Non-pigmented ciliary epithelial cell (primary cell): ENCODE measurements around the gene ATRIP.

Source experiments
- DNase-seq: peaks from one replicate; pipeline ENCODE4 v3.0.0-alpha.2; 2010; ENCODE audit warnings: low read depth

ATRIP gene

DNA sequence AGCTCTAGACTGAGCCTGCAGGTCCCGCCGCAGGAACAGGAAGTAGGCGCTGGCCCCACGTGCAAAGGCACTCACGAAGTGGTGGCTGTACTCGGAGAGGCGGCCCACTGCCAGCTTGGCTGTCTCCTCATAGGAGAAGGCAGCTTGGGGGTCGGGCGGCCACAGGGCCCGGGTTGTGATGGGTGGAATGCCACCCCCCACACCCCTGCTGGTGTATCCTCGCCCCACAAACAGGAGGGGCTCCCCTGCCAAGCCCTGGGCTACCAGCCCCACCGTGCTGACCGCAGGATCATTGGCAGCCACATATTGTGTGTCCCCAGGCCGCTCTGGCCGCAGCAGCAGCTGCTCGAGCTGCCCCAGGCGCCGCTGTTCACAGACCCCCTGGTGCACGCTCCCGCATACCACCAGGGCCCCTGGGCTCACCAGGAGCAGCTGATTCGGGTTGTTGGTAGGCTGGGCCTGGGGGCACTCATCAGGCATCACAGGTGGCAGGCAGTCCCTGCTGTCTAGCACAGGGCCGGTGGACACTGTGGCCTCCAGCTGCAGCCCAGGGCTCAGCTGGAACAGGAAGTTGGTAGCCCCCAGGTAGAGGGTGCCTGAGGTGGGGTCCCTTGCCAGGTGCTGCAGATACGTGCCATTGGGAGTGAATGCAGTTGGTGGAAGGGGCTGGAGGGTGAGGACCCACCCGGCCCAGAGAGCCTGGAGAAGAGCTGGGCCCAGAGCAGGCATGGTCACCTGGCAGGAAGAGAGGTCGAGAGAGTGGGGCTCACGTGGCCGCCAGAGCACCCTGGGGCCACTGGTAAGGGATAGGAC lies 22.4 kb upstream of the ATRIP start:
- DNase-seq: no peak

DNA sequence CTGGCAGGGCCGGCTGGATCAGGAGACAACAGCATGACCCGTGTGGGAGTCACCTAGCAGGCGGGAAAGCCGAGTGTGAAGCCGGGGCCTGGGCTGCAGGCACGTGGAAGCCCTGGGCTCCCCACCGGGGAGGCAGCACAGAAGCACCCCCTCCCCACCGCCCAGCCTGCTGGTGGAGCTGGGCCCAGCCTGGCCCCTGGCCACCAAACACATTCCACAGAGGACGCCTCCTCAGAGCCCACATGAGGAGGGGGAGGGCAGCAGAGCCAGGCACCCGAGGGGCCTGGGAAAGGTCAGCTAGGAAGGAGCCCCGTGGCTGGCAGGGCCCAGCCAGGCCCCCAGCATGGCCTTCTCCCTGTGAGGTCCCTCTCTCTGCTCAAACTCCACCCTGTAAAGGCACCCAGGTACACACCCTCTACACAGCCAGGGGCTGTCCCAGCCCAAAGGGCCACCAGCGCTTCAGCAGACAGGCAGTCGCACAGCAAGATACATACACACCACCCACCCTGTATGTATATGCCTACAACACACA lies 21.2 kb upstream of the ATRIP start:
- DNase-seq: no peak

DNA sequence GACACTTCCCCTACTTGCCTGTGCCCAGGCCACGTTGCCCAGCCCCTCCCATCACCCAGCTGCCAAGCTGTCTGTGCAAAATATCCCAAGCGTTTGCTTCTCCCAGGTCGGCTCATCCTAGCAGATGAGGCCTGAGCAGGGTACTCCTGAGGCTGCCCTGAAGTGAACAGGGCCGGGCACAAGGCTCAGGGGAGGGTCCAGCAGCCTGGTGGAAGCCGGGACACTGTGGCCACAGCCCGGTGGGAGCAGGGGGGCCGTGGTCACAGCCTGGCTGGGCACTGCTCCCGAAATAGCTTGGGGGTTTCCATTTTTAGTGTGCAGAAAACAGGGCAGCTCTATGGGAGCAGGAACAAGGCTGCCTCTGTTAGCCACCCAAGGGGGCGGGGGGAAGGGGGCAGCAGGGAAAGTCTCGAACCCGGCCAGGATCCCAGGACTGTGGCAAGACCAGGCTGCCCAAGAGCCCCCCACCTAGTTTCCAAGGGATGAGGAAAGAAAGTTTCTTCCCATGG lies 20.1 kb upstream of the ATRIP start:
- no peak for DNase-seq

DNA sequence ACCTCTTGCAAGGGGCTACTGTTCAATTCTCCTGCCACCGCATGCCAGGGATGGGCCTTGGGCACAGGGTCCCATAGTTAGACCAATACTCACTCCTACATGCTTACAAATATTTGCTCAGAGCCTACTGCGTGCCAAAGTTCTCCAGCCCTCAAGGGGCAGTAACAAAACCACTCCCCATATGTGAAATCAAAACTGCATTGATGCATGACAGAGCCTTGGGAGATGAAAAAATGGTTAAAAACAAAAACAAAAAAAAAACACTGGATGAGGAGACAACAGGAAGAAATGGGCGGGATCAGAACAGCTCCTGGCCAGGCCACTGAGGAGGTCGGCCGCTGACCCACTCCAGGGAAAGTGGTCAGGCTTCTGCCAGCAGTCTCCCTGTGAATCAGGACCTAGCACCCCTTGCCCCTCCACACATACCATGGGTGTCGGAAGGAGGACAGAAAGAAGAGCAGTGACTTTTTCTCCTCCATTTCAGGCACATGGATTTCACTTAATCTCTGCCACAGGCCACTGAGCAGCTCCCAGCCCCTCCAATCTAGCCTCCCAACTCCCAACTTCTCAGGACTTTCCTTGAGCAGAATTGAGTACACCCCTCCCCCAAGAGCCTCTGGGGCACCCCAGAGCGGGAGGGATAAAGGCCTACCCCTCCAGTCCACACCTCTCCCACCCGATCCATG lies 19.4 kb upstream of the ATRIP start:
- no peak for DNase-seq

DNA sequence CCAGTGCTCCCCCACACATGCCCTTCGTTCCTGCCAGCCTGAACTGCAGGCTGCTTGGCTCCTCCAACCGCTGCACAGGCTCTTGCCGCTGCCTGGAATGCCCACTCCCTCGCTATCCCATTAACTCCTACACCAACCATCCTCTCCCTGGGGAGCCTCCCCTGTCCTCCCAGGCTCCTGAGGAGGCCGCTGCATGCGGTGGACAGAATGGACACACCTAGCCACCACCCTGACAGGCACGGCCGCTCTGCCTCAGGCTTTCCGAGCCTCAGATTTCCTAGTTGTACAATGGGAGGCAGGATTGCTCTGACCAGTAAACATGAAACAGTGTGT lies 18.9 kb upstream of the ATRIP start:
- no peak for DNase-seq

DNA sequence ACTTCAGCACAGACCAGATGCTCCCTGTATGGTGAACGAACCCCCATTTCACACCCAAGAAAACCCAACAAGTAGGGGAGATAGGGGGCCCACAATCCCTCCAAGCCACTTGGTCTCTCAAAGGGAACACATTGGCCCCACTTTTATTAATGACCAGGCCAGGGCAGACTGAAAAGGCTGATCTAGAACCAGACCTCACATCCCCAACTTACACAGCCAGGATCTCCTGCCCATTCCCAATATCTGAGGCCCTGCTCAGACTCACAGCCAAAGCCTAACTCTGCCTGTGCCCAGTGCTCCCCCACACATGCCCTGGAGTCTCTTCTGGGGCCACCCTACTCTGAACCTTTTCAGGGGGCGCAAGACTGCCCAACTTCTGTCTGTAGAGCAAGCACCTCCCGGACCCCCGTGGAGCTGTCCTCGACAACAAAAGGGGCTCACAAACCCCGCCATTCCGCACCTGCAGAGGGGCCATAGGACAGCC lies 18.4 kb upstream of the ATRIP start:
- no peak for DNase-seq

DNA sequence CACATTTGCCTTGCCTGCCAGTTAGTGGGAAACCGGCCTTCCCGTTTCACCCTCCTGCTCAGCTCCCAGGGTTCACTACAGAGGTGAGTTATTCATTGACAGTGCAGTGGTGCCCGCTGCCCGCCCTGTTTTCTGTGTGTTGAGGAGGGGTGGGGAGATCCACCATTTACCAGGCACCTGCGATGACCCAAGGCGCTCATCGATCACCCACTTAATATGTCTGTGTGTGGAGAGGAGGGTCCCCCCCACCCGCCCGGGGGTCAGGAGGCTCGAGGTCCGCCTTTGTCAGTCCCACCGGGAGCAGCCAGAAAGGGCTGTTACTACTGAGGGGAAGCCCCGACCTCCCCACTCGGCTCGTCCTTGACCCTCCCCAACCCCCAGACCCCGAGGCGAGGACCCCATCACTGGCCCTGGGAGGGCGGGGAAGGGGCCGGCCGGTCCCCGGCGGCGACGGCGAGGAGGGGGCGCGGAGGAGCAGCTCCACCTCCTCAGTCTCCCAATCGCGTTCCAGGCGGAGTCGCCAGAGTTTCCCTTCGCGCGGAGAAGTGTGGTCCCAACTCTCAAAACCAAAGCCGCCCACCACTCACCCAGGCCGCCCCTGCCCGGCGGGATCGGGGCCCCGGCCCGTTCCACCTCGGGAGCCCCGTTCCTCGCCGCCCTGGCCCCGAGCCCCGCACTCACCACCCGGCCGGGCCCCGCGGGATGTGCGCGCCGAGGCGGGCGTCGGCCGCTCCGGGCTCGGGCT lies 17.8 kb upstream of the ATRIP start:
- DNase-seq: no peak

DNA sequence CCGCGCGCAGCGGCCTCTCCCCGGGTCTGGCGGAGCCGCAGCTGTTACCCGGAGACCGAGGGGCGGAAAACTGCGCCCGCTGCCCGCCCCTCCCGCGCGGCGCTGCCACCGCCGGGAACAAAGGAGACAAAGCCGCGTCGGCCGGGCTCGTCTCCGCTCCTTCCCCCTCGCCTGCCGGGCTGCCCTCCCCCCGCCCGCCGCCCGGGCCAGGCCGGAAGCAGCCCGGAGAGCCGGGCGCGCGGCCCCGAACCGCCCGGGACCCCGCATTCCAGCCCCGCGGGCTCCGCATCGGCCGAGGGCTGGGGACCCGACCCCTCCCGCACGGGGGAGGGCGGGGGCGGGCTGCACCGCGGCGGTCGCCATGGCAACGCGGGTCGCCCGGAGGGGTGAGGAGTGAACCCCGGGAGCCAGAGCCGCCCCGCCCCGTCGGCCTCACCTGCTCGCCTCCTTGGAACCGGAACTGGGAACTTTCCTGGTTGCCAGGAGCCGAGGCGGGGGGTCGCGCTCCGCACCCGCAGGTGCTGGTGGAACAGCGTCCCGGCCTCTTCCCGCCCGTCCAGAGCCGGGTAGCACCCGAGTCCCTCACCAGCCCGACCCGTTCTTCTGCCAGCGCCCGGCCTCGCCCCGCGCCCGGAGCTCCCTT lies 17.1 kb upstream of the ATRIP start:
- DNase-seq: no peak

DNA sequence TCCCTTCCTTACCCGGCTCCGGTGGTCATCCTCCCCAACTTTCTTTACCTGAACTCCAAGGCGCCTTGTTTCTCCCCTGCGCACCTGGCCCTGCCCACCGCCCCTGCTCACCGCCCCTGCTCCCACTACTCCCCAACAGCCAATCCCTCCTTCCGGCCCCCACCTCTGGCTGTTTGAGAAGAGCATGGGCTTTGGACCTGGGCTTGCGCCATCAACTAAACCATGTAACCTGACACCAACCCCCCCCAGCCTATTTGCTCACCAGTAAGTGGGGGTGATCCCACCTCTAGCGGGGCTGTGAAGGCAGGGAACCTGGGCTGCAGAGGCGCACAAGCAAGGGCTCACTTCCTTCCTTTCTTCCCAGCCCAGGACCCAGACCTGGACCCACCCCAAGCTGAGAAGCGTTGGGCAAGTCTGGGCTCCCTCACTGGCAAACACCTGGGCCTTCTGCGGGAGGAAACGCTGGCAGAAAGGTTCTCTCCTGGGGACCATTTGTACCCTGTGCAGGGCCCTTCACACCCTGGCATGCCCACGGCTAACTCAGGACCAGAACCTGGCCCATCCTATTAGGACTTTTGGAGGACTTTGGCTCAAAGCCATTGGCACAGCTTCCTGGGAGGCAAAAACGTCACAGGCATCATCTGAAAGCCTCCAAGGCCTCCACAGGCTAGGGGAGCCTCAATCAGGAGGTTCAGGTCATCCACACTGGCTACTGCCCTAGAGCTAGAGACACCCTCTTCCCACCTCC lies 16.4 kb upstream of the ATRIP start, which contains the start of gene PLXNB1:
Gene PLXNB1 (minus strand): TSS at position 127 of the 748 bp plus-strand sequence. CDS start 5,475 bp downstream, outside the sequence.
- no peak for DNase-seq

DNA sequence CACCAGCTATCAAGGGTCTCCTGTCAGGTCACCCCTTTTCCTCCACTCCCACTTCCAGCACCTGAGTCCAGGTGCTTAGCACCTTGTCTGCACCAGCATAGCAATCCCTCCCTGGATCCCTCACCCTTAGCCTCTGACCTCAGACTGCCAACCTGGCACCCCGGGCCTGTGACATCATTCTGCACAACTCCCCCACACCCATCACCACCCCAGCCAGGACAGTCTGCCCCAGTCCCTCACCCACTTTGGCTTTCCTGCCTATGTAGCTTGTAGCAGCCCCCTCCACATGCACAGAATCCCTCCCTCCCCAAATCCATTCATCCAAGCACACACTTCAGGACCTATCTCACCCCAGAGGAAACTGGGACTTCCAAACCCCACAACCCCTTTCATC lies 15.8 kb upstream of the ATRIP start:
- no peak for DNase-seq

DNA sequence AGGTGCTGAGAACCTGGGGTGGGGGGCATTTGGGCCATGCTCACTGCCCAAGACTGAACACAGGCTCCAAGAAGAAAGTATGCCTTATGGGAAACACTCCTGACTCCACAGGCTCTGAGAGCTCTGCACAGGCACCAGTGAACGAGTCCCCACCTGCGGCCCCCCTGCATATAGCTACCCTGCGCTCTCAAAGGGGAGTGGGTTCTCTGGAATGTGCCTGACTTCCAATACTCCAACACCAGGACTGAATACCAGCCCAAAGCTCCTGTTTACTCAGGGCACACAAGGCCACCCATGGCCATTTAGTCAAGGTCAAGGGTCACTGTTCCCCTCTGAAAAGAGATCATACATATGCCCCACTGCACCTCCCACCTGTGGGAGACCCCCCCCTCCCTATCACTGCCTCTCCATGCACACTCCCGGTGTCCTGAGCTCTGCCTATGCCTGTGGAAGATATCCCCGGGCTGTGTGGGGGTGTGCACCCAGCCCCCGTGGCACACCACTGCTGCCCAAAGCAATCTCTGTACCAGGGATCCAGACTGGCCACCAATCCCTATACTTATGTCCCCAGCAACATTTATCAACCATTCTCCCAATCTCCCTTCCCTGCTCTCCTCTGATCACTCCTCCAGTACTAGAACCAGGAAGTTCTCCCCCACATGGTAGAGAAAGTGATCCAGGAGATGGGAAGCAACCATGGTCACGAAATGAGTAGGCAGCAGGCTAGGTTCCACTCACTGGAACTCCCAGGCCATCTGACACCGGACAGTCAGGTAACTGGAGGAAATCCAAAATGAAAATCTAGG lies 15.1 kb upstream of the ATRIP start:
- no peak for DNase-seq

DNA sequence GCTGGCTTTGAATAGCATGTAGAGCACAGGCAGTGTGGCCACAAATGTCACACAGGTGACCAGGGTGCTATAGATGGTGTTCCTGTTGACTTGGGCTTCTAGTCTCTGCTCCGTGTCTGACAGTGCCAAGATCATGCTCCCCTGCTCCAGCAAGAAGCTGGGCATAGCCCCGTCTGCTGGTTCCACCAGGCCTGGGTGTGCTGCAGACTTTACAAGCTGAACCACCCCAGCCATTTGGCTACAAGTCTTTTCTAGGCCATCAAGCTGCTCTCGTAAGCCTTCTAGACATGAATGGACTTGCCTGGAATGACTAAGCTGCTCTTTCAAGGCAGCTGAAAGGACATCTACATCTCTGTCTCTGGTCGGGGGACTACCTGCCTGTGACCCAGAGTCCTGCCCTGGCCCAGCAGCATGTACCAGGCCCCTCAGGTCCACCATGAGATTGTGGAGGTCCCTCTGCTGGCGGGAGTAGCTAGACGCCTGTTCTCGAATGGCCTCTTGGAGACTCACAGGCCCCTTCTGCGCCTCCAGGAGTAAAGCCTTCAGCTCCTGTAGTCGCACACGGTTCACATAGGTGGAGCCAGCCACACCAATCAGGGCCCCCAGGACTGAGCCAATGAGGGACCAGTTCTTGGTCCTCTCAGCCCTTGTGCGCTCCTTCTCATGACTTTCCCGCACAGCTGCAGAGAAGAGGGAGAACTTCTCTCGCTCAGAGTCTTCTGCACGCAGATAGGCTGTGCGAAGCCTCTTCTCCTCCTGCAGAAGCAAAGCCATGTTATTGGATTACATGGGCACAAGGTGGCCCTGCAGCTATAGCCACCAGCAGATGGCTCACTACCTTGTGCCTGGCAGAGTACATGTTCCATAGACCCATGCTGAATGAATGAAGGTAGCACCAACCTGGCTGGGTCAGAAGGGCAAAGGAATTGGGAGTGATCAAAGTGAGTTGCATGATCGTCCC lies 13.8 kb upstream of the ATRIP start:
- no peak for DNase-seq

DNA sequence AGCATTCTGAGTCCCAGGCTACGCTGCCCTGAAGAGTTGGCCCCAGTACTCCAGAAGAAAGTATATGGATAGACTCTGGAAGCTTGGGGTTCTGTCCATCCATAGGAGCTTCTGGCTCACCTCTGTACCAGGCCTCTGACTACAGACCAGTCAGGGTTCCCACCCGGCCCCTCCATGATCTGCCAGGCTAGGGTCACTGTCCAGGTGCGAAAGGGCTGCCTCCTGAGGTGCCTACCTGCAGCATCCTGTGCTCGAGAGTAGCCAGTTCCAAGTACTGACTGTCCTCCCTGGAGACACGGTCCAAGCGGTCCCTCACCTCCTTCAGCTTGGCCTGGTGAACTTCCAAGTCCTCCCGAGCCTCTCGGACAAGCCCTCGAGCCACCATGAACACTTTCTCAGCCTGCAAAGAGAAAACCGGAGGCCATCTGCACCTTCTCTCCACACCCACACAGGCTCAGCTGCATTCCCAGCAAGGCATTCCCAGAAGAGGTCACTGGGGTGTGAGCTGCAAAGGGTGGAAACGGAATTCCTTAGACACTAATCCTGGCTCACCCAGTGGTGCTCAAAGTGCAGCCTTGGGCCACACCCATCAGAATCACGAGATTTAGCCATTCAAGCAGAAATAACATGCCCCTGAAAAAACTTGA lies 12.9 kb upstream of the ATRIP start:
- DNase-seq: no peak

DNA sequence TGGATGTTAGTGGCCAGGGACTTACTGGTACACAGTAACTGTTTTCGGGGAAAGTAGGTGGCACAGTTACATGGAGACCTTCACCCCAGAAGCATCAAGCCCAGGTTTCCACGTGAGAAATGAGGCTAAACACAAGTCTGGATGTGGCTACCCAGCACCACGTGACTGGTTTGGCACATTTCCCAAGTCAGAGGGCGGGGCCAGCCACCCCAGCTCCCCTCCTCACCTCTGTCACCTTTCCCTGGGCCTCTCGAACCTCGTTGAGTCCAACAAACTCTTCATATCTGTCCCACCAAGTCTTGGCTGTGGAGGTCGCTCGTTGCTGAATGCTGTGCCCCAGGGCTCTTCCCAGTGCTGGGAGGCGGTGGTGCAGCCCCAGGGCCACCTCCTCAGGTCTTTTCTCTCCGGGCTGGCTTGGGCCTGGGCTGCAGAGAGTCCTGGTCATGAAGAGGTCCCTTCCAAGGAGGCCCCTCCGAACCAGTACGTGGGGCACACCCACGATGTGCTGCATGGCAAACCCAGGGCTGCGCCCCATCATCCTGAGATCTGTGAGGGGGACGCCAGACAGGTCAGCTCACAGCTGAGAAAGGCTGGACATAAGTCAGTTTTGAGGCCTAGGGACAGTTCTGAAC lies 11.8 kb upstream of the ATRIP start:
- no peak for DNase-seq

DNA sequence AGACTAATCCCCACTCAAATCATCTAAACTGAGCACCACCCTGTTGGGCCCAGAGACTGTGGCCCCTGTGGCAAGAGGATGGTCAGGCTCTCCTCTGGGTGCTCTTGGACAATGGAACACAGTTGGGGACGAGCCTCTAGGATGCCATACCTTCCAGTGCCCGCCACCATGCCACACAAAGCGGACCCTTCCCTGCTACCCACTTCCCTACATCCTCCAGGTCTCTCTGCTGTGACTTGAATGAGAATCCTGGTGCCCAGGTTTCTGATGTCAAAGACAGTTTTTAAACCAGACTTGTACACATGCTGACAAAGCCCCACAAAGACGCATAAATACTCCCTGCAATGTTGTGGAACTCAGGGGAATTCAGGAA lies 11.3 kb upstream of the ATRIP start:
- DNase-seq: no peak

DNA sequence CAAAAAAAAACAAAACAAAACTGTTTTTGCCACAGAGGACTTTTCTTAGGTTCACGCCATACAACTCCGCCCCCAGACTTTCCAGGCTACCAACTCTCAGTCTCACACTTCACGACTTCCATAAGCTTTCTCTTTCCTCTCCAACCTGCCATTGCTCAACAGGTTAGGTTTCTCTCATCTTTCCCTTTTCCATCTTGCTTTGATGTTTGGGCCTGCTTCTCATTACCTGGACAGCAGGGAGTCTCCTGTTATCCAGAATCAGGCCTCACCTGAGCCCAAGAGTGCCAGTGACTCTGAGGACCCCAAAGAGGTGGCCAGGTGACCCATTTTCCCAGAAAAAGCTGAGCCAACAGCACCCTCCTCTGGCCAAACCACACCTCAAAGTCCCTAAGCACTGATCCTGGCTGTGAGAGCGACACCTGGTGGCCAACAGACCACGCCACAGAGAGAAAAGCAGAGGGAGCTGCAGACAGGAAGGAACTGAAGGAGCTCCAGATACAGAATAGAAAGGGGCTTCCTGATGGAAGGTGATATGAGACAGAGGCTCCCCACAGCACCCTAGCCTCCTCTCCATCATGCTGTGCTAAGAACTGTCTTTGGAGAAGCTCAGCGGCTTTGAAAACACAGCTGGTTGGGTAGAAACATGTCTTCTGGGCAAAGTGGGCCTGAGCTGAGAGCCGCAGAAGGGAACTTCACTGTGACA lies 10.6 kb upstream of the ATRIP start:
- DNase-seq: no peak

DNA sequence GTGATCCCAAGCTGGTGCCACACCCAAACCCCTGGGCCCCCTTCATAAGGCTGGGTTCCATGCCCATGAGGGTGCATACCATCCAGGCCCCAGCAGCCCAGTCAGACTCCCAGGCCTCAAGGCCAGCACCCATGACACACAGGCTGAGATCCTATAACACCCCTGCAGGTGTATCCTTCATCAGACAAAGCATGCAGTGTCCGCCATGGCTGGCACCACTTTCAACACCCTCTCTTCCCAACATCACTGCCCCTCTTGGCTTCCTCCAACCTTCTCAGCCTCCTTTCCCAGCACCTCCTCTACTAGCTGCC lies 10.1 kb upstream of the ATRIP start:
- DNase-seq: no peak

DNA sequence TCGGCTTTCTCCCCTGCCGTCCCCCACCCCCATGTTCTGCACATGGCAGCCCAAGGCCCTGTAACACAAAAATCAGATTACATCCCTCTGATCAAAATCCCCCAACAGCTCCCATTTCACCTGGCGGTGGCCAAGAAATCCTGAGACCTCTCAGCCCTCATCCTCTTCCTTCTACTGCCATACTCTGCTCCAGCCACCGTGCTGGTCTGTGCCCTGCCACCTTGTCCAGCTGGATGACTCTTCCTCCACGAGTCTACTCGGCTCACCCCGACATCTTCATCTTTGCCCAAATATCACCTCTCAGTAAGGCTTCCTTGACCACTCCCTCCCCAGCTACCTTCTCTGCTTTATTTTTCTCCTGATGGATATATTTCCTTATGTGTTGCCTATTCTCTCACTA lies 9.7 kb upstream of the ATRIP start:
- no peak for DNase-seq
